NCI-H1092 (cell line): ENCODE results near the gene FARS2.

Source experiments
- DNase-seq: peaks from one replicate; lab custom pipeline; 2025; lab: John Stamatoyannopoulos, UW

FARS2 gene

GRCh38 chr6:5427586-5427985 lies 166.3 kb downstream of the FARS2 start:
- DNase-seq, result no peak

- no peak for DNase-seq
Measured at GRCh38 chr6:5433324-5433723, 172.0 kb downstream of the FARS2 start.

DNA sequence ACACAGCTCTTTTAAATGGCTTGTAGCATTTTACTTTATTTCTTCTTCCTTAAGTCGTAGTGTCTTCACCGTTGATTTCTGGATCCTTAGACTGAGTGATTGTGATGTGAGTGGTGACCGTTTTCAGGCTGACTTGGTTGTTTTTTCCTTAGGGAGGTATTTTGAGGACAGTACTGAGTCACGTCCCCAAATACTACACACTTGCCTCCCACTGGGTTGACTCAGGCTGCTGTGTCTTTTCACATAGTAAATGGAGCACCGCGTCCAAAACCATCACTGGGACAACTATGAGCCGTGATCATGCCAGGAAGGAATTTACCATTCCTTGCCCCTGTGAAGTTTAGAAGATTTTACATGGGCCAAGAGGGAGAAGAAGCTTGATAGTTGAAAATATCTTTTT lies 174.1 kb downstream of the FARS2 start:
- DNase-seq, result no peak

DNA sequence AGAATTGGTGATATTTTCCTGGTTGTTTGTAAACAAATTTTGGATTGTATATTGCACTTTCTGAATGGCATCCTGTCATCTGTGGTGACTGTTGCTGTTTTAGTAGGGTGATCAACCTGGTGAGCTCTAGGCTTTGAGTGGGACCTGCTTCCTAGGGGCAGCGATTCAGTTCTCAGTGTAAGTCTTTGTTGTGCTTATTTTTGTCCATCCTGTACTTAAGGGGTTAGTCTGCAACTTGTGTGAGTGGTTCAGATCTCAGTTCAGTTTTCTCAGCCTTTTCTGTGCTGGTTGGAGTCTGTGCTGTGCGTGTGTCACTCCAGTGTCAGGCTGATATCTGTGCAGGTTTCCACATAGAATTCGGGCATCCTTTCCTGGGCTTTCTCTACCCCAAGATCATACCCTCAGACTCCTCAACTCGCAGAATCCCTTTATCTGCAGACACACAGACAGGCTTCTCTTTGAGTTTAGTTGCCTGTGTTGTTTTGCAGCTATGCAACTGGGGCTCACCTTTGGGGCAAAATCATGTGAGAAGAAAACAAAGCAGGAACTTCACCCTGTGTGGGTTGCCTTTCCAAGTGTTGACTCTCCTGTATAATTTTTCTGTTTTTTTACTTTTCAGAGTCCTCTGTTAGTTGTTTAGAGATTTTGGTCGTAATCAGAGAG lies 177.7 kb downstream of the FARS2 start:
- no peak for DNase-seq

- DNase-seq, result no peak
Measured at GRCh38 chr6:5439749-5440148, 178.4 kb downstream of the FARS2 start.

DNA sequence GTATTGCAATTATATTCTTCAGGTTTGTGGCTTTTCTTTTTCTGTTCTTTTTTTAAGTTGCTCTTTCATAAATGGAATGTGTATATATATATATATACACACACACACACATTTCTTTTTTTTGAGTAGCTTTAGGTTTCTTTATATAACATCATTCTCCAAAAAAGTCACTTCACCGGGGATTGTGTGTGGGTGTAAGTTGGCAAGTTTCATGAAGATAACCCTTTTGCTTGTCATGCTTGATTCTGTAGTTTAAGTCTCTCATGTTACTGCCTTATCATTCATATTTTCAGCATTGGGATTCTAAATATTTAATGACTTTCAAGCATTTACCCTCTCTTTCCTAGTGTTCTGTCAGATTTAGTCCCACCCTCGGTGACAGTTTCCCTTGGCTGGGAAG lies 181.0 kb downstream of the FARS2 start:
- DNase-seq, result no peak

- DNase-seq, result no peak
Measured at GRCh38 chr6:5442916-5443315, 181.6 kb downstream of the FARS2 start.

DNA sequence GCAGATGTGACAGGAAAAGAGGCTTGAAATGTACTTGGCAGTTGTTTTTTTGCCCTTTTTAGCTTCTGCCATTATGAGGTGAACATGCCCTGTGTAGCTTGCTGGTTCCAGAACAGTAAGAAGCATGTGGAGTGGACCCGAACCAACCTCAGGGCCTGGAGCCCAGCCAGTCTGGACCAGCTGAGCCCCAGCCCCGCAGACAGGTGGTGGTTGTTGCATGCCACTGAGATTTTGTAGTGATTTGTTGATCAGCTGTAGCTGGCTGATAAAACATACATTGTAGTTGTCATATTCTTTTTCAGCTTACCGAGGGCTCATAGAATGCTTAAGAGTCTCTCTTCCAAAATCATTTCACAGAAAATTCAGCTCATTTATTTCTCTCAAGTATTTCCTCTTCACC lies 182.2 kb downstream of the FARS2 start:
- no peak for DNase-seq

DNA sequence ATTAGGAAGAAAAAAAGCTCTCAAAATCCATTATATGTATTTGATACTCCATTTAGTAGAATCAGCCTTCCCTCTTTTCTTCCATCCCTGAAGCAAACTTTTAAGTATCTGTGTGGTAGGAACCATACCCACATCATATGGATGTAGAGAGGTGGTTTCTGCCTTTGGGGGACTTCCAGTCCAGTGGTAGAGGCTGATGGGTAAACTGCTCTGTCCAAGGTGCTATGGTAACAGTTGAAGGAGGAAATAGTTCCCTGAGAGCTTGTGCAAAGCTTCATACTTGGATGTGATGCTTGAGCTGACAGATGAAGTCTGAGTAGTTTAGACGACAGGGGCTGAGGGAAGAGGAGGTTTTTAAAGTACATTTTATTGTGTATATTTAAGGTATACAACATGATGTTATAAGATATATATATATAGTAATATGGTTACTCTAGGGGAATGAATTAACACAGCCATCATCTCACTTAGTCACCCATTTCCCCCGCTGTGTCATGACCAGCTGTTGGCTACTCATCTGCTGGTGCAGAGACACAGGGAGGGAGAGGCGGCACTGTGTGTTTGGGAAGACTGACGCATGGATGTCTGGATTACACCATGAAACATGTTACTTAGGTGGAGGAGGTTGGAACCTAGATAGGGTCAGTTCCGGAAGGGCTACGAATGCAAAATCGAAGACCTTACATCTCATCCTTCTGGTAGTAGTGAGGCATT lies 185.2 kb downstream of the FARS2 start:
- no peak for DNase-seq

DNA sequence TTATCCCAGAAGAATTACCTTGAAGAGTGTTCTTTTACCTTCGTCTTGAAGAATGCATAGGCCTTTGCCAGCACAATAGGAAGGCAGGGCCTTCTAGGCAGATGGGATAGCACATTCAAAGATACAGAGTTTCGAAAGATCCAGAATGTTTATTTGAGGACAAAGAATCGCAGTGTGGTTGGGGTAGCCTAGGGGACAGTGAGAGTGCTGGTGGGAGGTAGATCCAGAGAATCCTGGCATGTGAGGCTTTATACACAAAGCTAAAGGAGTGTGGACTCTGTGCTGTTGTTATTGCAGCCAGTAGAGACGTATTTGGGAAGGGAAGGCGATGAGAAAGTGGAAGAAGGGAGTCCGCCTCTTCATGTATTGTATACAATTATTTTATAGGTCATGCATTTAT lies 186.6 kb downstream of the FARS2 start:
- no peak for DNase-seq

DNA sequence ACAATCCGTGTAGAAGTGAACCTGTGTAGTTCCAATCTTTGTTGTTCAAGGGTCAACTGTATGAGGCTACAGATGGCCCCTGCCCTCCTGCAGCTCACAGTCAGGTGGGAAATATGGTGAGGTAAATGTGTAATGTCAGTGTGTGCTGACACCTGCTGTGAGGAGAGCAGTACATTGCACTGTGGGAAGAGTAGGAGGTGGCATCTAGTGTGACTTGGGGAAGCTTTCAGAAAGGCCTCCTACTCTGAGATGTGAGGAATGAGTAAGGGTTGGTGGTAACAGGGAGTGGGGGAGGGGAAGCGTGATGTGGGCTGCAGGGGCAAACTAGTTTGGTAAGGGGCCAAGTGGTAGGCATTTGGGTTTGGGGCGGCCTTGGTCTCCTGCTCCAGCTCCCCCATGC lies 188.8 kb downstream of the FARS2 start:
- no peak for DNase-seq

DNA sequence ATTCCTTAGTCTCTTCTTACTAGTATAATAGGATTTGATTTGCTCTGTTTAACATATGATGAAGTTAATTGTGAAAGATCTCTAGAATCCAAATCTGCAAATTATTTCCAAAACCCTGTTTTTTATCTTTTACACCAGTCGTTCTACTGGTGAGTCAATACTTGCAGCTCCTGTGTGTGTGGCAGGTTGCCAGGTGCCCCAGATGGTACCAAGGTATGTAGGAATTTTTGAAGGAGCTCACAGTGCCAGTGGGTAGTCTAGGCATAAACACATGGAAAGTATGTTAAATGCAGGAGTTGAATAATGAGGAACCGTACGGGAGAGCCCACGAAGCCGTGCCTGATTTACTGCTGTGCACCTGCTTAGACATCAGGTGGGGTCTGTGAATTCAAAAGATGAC lies 192.2 kb downstream of the FARS2 start:
- no peak for DNase-seq

DNA sequence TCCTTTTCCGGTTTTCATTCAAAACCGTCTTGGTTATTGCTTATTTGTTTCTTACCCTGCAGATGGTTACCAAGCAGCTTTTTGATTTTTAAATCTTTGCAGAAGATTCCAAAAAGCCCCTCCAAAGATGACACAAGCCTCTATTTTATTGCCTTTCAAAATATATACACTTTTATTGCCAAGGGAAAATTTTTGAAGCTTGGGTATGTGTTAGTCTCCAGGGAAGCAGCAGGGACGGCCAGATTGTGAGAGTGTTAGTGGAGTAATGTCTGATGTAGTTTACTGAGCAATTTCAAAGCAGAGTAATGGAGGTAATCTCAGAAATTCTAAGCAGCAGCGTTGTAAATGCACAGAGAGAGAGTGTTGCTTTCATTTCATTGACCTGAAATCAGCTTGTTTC lies 193.8 kb downstream of the FARS2 start:
- DNase-seq, result no peak

GRCh38 chr6:5457041-5457440 lies 195.7 kb downstream of the FARS2 start:
- no peak for DNase-seq

- DNase-seq, result peak; percentile 80
Measured at GRCh38 chr6:5457983-5458683, 196.8 kb downstream of the FARS2 start.

- no peak for DNase-seq
Measured at GRCh38 chr6:5459346-5459745, 198.0 kb downstream of the FARS2 start.

GRCh38 chr6:5461365-5461764 lies 200.1 kb downstream of the FARS2 start:
- DNase-seq, result no peak

DNA sequence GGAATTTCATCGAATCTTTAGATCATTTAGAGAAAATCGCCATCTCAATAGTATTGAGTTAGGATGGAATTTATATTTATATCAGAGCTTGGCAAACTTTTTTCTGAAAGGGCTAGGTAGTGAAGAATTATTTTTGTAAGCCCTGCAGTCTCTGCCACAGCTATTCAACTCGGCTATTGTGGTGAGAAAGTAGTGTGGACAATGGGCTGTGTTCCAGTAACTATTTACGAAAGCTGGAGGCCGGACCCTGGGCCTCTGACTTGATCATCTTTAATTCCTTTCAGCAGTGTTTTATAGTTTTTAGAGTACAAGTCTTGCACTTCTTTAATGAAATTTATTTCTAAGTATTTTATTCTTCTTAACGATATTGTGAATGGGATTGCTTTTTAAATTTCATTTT lies 201.5 kb downstream of the FARS2 start:
- DNase-seq, result no peak

GRCh38 chr6:5463690-5464089 lies 202.4 kb downstream of the FARS2 start:
- no peak for DNase-seq

- DNase-seq, result no peak
Measured at GRCh38 chr6:5464099-5464885, 203.0 kb downstream of the FARS2 start.

DNA sequence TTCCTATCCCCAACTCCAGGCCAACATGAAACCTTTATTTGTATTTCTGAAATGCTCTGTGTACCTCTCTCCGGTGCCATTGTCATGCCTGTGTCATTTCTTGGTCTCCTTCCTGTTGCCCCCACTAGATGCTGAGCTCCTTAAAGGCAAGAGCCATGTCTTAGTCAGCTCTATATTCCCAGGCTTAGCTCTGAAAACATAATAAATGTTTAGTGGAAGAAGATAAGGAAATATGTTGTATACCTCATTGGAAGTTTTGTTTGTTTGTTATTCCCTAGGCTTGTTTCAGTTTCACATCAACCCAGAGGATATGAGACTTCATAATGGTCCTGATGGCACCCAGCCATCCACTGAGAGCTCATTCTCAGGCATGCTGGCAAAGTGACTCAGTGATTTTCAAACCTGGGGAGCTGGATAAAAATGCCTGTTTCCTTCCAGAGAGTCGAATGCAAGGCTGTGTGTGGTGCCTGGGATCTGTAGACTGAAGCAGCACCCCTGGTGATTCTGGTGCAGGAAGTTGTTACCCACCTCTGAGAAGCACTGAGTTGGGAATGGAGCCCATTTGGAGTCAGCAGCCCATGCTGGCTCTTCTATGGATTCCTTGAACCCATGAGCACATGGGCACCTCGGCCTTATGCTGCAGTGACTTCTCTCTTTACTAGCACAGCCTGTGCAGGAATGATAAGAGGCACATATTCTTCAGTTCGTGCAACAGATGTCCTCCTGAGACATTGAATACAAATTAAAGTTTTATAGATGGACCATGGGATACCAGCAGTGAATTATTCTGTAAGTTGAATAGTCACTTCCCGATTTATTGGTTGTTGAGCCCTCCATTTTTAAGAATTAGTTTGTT lies 205.2 kb downstream of the FARS2 start:
- no peak for DNase-seq

DNA sequence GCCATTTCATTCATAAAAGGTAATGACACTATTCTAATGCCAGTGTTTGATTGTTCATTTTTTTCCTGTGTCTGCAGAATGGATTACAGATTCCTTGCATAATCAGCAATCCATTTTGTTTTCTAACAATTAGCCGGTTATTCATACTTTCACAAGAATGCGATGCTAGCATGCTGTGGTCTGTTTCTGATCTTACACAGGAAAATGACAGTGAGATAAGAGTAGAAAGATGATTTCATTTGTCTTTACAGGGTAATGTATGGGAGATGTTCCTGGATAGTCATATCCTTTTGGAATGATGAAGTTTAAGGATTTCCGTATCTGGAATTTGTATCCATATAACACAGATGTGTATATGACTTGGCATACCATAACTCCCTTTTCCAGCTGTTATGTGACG lies 207.3 kb downstream of the FARS2 start:
- no peak for DNase-seq
